Hematopoietic multipotent progenitor cell treated with erythropoietin and hydrocortisone succinate and interleukin-3 and kit ligand, for 6 days (in vitro differentiated cells): ENCODE results near the gene PXDN.

Experiments used
- DNase-seq: peaks from one replicate; pipeline ENCODE4 v3.0.0-alpha.2; 2015

PXDN gene

GRCh38 chr2:1591978-1592907 lies 152.1 kb downstream of the PXDN start:
- no peak for DNase-seq

GRCh38 chr2:1591461-1591770 lies 152.9 kb downstream of the PXDN start:
- no peak for DNase-seq

DNA sequence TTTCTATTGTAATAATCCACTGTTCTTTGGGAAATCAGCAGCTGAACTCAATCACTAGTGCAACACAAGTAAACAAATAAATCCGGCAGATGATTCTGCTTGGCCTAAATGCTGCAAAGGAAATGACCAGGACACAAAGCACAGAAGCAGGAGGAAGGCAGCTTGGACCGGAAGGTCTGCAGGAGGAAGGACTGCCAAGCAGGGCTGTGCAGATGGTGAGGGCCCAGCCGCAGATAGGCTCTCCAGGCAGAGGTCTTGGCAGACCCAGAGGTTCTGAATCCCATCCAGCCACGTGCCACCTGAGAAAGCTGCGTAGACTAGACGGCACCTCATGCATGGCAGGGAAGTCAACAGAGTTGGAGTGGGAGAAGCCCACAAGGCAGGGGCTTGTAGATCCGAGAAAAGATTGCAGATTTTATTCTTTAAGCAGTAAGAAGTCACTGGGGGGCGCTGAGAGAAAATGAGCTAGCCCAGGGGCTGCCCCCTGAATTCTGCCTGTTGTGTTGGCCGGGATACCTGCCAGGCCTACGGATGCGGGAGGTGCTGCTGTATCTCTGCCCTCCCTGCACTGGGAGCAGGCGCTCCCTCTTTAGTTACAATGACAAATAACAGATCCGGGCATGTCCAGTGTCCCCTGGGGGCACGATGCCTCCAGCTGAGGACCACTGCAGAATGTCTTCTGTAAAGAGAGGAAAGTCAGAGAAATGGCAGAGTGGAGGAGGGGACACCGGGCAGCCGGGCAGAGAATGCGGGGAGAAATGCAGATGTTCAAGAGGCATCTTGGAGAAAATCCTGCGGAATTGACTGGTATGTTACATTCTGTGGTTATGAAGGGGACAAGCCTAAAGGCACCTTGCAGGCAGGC lies 153.5 kb downstream of the PXDN start:
- DNase-seq, result no peak

DNA sequence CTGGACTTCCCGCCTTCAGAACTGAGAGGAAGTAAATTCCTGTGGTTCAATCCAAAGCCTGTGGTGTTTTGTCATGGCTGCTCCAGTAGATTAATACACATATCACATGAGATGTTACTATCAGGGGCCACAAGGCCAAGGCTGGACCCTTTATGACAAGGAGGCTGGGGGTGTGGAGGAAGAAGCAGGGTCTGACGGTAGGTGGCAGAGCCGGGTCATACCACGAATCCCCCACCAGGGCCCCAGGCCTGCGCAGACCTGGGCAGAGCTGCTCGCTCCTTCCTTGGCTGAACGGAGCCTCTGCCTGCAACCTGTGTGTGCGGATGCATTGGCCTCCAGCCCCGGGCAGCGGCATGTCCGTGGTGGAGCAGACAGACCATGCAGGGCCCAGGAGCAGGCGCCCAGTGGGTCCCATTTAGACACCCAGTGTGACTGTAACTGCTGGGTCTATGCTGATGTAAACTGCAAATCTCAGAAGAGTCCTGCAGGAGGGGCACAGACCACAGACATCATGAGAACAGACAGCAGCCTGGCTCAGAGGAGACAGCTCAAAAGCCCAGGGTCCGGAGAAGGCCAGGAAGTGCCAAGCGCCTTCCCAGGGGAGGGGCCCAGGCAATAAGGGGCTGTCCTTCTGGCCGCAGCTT lies 155.2 kb downstream of the PXDN start:
- DNase-seq, result peak; percentile 7

GRCh38 chr2:1588051-1588977 lies 156.0 kb downstream of the PXDN start:
- no peak for DNase-seq

GRCh38 chr2:1586923-1587840 lies 157.1 kb downstream of the PXDN start:
- no peak for DNase-seq

- DNase-seq, result no peak
Observed at GRCh38 chr2:1586251-1586922, 157.9 kb downstream of the PXDN start.

- no peak for DNase-seq
Observed at GRCh38 chr2:1585635-1586034, 158.7 kb downstream of the PXDN start.

DNA sequence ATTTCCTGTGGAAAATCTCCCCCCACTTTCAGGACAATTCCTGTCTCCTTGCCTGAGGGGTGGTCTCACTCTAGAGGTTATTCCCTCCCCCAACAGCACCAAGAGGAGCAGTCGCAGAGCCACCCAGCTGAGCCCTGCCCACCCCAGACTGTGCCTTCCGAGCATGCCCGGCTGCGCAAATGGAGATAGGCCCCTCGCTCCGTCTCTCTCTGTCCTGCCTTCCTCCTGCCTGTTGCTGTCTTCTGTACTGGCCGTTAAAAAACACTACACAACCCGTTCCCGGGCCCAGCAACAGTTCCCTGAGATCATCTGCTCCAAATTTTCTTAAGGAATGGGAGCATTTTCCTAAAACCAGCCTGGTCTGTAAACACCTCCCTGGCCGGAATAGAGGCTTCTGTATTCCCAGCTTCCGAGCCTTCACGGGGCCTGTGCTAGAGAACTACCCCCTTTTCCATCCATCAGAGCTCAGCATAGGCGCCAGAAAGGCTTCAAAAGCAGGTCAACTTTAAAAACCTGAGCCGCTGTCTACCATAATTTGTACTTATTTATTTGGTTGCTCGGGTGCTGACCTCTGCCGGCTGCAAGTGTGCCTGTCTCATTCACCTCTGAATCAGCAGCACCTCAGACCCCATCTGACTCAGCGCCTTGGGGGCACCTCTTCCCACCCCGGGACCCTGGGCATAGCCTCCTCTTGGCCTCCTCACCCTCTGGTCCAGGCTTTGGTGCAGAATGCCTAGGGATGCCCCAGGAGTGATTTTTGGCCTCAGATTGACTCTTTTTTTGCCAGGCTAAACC lies 159.4 kb downstream of the PXDN start:
- DNase-seq, result no peak

- no peak for DNase-seq
Observed at GRCh38 chr2:1584051-1584531, 160.2 kb downstream of the PXDN start.

GRCh38 chr2:1582891-1583341 lies 161.4 kb downstream of the PXDN start:
- no peak for DNase-seq

DNA sequence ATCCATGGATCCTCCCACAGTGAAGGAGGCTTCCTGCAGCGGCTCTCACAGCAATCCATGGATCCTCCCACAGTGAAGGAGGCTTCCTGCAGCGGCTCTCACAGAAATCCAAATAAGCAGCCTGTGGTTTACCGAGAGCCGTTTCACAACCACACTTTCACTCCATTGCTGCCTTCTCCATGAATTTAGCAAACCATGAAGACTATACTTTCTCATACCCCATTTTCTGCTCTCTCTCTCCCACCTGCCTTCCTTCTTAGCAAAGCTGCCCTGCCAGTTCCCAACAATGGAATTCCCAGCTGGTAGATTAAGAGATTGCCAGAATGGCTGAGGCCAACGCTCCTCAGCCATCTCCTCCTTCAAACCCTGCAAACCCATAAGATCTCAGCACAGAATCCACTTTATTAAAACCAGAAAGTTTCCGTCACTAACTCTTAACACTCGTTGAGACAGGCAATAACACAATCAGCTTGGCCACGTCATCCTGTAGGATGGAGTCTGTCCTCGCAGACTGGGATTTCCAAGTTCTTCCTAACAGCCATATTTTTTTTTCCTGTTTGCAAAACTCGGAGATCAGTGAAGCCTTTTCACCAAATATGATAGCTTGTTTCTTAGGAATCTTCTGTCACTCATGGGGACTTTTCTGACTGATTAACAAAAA lies 162.2 kb downstream of the PXDN start:
- DNase-seq, result no peak
